ENCODE data around the gene PPEF2. TPM values are rescaled to one million over a fixed set of nuclear protein-coding genes. Genes with fewer than 3 reads are reported as not detected.
"Not testable (repeated sequence)": the region's sequence is repeated elsewhere in the genome, so short reads cannot be mapped to it uniquely, and the experiment has no call there.

The PPEF2 gene
- total RNA-seq, 1 donor from 2014 or later, result not detected

DNA sequence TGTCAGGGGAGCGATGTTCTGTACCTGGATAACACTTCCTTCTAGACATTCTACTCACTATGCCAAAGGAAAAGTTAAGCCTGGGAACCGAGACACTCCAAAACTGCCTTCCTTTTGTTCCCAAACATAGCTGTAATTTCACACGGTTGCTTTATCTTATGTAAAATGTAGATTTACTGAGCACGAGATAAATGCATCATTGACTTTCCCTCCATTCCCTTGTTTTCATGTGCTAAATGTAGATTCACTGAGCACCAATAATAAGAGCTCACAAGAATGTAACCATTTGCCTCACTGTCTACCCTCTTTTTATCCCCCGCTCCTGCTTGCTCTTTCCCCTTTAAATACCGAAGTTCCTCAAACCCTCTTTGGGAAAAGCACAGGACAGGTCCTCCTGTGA is 10.7 kb upstream of the PPEF2 start:
- TF ChIP-seq CTCF (IDR thresholded peaks at IDR 0.05; ENCODE audit: unreplicated experiment), result no peak
- no peaks in the 10 kb centered on the region for H3K36me3 Mint-ChIP-seq (ENCODE audit: low read depth, unreplicated experiment)
- H3K27ac Mint-ChIP-seq (ENCODE audit: unreplicated experiment), result no peak overlapping the region
- no peak for DNase-seq (ENCODE audit: low spot score)
- H3K9me3 Mint-ChIP-seq (ENCODE audit: unreplicated experiment), result no peaks in the 10 kb centered on the region
- H3K27me3 Mint-ChIP-seq (ENCODE audit: unreplicated experiment), result peaks cover 2% of the 10 kb centered on the region
- no peaks in the 10 kb centered on the region for H3K4me1 Mint-ChIP-seq (ENCODE audit: unreplicated experiment)
- no peak overlapping the region for H3K4me3 Mint-ChIP-seq (ENCODE audit: unreplicated experiment)

GRCh38 chr4:75910831-75911230 is 8.6 kb upstream of the PPEF2 start:
- not testable (repeated sequence) for H3K4me1 Mint-ChIP-seq (ENCODE audit: unreplicated experiment); H3K27ac Mint-ChIP-seq (ENCODE audit: unreplicated experiment); H3K27me3 Mint-ChIP-seq (ENCODE audit: unreplicated experiment); H3K36me3 Mint-ChIP-seq (ENCODE audit: low read depth, unreplicated experiment); H3K4me3 Mint-ChIP-seq (ENCODE audit: unreplicated experiment); H3K9me3 Mint-ChIP-seq (ENCODE audit: unreplicated experiment); DNase-seq (ENCODE audit: low spot score)

GRCh38 chr4:75909405-75909804 is 7.2 kb upstream of the PPEF2 start:
- Mint-ChIP-seq H3K27me3 (ENCODE audit: unreplicated experiment) (peaks cover 2% of the 10 kb centered on the region), H3K9me3 (ENCODE audit: unreplicated experiment) (no peaks in the 10 kb centered on the region), H3K4me3 (ENCODE audit: unreplicated experiment) (no peak overlapping the region), H3K27ac (ENCODE audit: unreplicated experiment) (no peak overlapping the region), H3K36me3 (ENCODE audit: low read depth, unreplicated experiment) (no peaks in the 10 kb centered on the region), H3K4me1 (ENCODE audit: unreplicated experiment) (no peaks in the 10 kb centered on the region)
- no peak for TF ChIP-seq CTCF (IDR thresholded peaks at IDR 0.05; ENCODE audit: unreplicated experiment)
- DNase-seq (ENCODE audit: low spot score), result no peak

DNA sequence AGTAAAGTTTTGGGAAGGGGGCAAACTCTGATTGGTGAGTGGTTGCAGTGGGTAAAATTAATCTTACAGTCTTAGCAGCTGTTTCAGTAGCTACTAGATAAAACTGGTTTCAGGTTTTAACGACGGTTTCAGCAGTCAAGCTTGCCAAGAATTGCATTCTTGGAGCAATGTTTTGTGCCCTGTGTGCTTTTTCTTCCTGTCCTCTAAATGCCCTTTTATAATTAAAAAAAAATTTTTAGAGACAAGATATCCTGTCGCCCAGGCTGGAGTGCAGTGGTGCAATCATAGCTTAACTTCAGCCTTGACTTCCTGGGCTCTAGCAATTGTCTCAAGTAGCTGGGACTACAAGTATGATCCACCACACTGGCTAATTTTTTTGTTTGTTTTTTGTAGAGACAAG is 6.3 kb upstream of the PPEF2 start:
- Mint-ChIP-seq H3K9me3 (ENCODE audit: unreplicated experiment) (no peaks in the 10 kb centered on the region), H3K4me1 (ENCODE audit: unreplicated experiment) (no peaks in the 10 kb centered on the region), H3K4me3 (ENCODE audit: unreplicated experiment) (no peak overlapping the region), H3K27me3 (ENCODE audit: unreplicated experiment) (peaks cover 2% of the 10 kb centered on the region), H3K36me3 (ENCODE audit: low read depth, unreplicated experiment) (no peaks in the 10 kb centered on the region), H3K27ac (ENCODE audit: unreplicated experiment) (no peak overlapping the region)
- TF ChIP-seq CTCF (IDR thresholded peaks at IDR 0.05; ENCODE audit: unreplicated experiment), result no peak
- no peak for DNase-seq (ENCODE audit: low spot score)

GRCh38 chr4:75907966-75908365 is 5.7 kb upstream of the PPEF2 start:
- TF ChIP-seq CTCF (IDR thresholded peaks at IDR 0.05; ENCODE audit: unreplicated experiment), result no peak
- Mint-ChIP-seq H3K4me1 (ENCODE audit: unreplicated experiment) (no peaks in the 10 kb centered on the region), H3K36me3 (ENCODE audit: low read depth, unreplicated experiment) (no peaks in the 10 kb centered on the region), H3K27ac (ENCODE audit: unreplicated experiment) (no peak overlapping the region), H3K27me3 (ENCODE audit: unreplicated experiment) (no peaks in the 10 kb centered on the region), H3K9me3 (ENCODE audit: unreplicated experiment) (no peaks in the 10 kb centered on the region), H3K4me3 (ENCODE audit: unreplicated experiment) (no peak overlapping the region)
- DNase-seq (ENCODE audit: low spot score), result no peak

GRCh38 chr4:75904076-75904475 is 1.8 kb upstream of the PPEF2 start:
- no peaks in the 10 kb centered on the region for H3K9me3 Mint-ChIP-seq (ENCODE audit: unreplicated experiment)
- no peak overlapping the region for H3K4me3 Mint-ChIP-seq (ENCODE audit: unreplicated experiment)
- H3K36me3 Mint-ChIP-seq (ENCODE audit: low read depth, unreplicated experiment), result no peaks in the 10 kb centered on the region
- TF ChIP-seq CTCF (IDR thresholded peaks at IDR 0.05; ENCODE audit: unreplicated experiment), result no peak
- H3K27me3 Mint-ChIP-seq (ENCODE audit: unreplicated experiment), result no peaks in the 10 kb centered on the region
- H3K4me1 Mint-ChIP-seq (ENCODE audit: unreplicated experiment), result no peaks in the 10 kb centered on the region
- H3K27ac Mint-ChIP-seq (ENCODE audit: unreplicated experiment), result no peak overlapping the region
- no peak for DNase-seq (ENCODE audit: low spot score)
